ENCODE data around the gene TUSC2. TPM values are rescaled to one million over a fixed set of nuclear protein-coding genes. Genes with fewer than 3 reads are reported as not detected.

TUSC2 gene
- total RNA-seq, 1 donor from 2014 or later = 16.7 TPM

- no peak for FAIRE-seq
- peak in 1 of 2 donors; percentile 57 for DNase-seq (ENCODE audit: low spot score in 2 of 2)
These were observed 49.7 kb downstream of the TUSC2 start for GRCh38 chr3:50278123-50278879.

- no peak for DNase-seq (ENCODE audit: low spot score in 2 of 2)
- FAIRE-seq = no peak
These were observed 51.3 kb downstream of the TUSC2 start for GRCh38 chr3:50276762-50277101.

- DNase-seq (ENCODE audit: low spot score in 2 of 2) = peak in 1 of 2 donors; percentile 34
- FAIRE-seq = no peak
These were observed 51.8 kb downstream of the TUSC2 start for GRCh38 chr3:50275996-50276761.

- FAIRE-seq = no peak
- peak in 1 of 2 donors; percentile 49 for DNase-seq (ENCODE audit: low spot score in 2 of 2)
These were observed 52.7 kb downstream of the TUSC2 start for GRCh38 chr3:50275141-50275995.

Other genes with a start within 250 kb of the TUSC2 start
- 199 TPM for gene RBM5, start 239.3 kb downstream of the TUSC2 start, total RNA-seq
- 9.4 TPM for gene SEMA3F, start 172.9 kb downstream of the TUSC2 start, total RNA-seq
- gene GNAT1, start 136.6 kb downstream of the TUSC2 start, total RNA-seq = not detected
- 2.0 TPM for gene SLC38A3, start 123.0 kb downstream of the TUSC2 start, total RNA-seq
- 97.0 TPM for gene GNAI2, start 92.0 kb downstream of the TUSC2 start, total RNA-seq
- 2.4 TPM for gene SEMA3B, start 59.1 kb downstream of the TUSC2 start, total RNA-seq
- 0.82 TPM for gene LSMEM2, start 49.1 kb downstream of the TUSC2 start, total RNA-seq
- gene IFRD2, start 35.8 kb downstream of the TUSC2 start, total RNA-seq = 17.9 TPM
- gene HYAL3, start 28.8 kb downstream of the TUSC2 start, total RNA-seq = 3.7 TPM
- gene NAA80, start 28.8 kb downstream of the TUSC2 start, total RNA-seq = 5.3 TPM
- 0.41 TPM for gene HYAL1, start 24.6 kb downstream of the TUSC2 start, total RNA-seq
- 35.9 TPM for gene HYAL2, start 5.5 kb downstream of the TUSC2 start, total RNA-seq
- gene RASSF1, start 12.6 kb upstream of the TUSC2 start, total RNA-seq = 12.6 TPM
- gene ZMYND10, start 17.5 kb upstream of the TUSC2 start, total RNA-seq = 3.7 TPM
- 20.8 TPM for gene NPRL2, start 22.6 kb upstream of the TUSC2 start, total RNA-seq
- gene CYB561D2, start 22.6 kb upstream of the TUSC2 start, total RNA-seq = 11.0 TPM
- 18.3 TPM for gene TMEM115, start 31.3 kb upstream of the TUSC2 start, total RNA-seq
- gene CACNA2D2, start 175.4 kb upstream of the TUSC2 start, total RNA-seq = 2.4 TPM
- 12.6 TPM for gene C3orf18, start 239.5 kb upstream of the TUSC2 start, total RNA-seq
- gene HEMK1, start 241.3 kb upstream of the TUSC2 start, total RNA-seq = 4.5 TPM

Measured in frontal cortex (tissue), 4 donors.